ENCODE data around the gene CCNJL.
"Not testable (repeated sequence)": the region's sequence is repeated elsewhere in the genome, so short reads cannot be mapped to it uniquely, and the experiment has no call there.

CCNJL gene

DNA sequence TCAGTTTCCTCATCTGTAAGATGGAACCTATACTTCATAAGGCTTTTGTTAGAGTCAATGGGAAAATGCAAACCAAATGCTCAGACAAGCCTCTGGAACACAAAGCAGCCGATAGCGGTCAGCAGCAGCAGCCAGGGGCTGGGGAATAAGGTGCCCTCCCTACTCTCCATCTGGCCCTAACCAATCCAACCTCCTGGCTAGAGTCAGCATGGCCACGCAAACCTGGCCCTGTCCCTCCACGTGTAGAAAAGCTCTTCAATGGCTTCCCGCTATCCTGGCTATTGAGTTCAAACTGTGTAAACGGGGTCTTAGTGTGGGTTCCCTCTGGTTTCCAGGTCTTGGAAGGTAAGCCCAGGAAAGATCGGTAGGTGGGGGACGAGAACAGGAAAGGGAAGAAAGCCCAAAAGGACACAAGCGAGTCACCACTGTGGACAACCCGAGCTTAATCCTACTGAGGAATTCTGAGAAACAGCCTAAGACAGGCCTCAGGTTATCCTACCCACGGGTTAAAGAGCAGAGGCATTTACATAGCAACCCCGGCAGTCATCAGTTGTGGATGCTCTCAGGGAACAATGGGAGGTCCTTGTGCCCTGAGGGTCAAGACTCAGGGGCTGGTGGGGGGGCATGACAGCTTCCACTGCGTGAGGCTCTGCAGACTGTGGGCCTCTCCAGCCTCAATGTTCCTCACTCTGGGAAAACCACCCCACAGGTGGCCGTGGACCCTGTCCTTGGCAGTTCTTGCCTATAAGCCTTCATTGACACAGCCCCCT lies 52.2 kb downstream of the CCNJL start:
- no peak for DNase-seq

GRCh38 chr5:160259341-160259740 lies 53.0 kb downstream of the CCNJL start:
- no peak for DNase-seq

GRCh38 chr5:160254706-160255105 lies 57.7 kb downstream of the CCNJL start:
- DNase-seq, result no peak

DNA sequence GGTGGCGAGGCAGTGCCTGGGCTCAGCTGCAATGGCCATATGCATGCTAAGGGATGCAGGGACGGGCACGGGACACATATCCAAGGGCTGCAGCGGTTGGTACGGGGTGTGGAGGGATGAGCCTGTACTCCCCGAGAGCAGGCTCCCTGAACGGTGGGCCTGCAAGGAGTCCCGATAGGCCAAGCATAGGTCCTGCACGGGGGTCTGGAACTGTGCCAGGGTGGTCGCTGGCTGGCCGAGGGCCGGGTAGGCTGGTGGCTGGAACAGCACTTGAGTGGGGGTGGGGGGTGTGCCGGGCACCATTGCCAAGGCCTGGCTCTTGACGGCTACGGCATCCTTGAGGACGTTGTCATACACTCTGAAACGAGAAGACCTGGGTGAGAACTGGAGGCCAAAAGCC lies 58.9 kb downstream of the CCNJL start:
- no peak for DNase-seq

- DNase-seq, result no peak
These were observed 59.4 kb downstream of the CCNJL start for GRCh38 chr5:160252916-160253315.

- no peak for DNase-seq
These were observed 60.8 kb downstream of the CCNJL start for GRCh38 chr5:160251406-160252155.

GRCh38 chr5:160250826-160251225 lies 61.5 kb downstream of the CCNJL start:
- DNase-seq, result no peak

DNA sequence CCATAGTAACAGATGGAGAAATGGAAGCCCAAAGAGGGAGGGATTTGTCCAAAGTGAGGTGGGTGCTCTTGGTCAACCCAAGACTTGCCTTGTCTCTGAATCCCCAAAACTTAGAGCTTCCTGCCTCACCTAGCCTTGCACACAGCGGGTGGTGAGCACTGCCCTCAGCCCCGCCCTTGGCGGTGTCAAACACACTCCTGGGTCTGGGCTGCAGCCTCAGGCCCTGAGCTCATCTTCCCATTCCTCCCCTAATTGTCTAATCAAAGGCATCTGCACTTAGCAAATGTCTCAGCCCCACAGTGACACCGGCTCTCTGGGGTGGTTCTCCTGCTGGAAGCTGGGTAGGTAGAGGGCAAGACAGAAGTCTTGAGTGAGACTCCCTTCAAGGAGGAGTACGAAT lies 62.1 kb downstream of the CCNJL start:
- DNase-seq, result no peak

DNA sequence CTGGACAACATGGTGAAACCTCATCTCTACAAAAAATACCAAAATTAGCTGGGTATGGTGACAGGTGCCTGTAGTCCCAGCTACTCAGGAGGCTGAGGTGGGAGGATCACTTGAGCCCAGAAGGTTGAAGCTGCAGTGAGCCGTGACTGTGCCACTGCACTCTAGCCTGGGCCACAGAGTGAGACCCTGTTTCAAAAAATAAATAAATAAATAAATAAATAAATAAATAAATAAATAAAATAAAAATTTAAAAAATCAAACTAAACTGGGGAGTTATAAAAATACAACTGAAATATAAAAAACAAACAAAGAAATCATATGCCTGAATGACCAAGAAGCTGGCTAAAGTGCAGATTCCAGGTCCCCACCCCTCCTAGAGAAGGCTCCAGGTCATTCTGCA lies 62.8 kb downstream of the CCNJL start:
- not testable (repeated sequence) for DNase-seq

GRCh38 chr5:160245506-160246086 lies 66.8 kb downstream of the CCNJL start:
- no peak for DNase-seq

DNA sequence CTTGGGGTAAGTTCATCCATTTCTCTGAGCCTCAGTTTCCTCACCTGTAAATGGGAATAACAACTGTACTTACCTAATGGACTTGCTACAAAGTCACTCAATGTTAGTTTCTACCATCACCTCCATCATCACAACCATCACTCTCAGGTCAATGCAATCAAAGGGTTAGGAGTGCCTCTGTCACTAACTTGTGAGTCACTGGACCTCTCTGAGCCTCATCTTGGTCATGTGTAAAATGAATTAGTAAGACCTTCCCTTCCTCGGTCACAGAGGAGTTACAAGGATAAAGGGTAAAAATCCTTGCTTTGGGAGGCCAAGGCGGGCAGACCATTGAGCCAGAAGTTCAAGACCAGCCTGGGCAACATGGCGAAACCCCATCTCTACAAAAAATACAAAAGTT lies 70.2 kb downstream of the CCNJL start:
- DNase-seq, result no peak

DNA sequence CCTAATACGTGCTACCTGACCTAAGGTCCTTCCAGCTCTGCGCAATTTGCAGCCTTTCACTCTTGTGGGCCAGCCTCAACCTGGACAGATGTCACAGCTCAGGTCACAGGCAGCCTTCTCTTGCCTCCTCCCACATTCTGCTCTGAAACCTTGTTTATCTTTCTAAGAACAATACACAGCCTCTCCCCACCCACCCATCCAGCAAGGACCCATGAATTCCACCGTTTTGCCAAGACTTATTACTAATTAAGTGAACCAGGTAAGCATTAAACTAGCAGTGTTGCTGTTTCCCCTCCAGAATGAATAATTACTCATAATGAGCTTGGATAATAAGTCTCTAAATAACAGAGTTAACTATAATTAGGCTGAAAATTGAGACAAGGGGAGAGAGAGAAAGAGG lies 72.0 kb downstream of the CCNJL start:
- DNase-seq, result no peak

GRCh38 chr5:160237571-160238093 lies 74.7 kb downstream of the CCNJL start:
- DNase-seq, result no peak

- no peak for DNase-seq
These were observed 76.6 kb downstream of the CCNJL start for GRCh38 chr5:160235731-160236130.

DNA sequence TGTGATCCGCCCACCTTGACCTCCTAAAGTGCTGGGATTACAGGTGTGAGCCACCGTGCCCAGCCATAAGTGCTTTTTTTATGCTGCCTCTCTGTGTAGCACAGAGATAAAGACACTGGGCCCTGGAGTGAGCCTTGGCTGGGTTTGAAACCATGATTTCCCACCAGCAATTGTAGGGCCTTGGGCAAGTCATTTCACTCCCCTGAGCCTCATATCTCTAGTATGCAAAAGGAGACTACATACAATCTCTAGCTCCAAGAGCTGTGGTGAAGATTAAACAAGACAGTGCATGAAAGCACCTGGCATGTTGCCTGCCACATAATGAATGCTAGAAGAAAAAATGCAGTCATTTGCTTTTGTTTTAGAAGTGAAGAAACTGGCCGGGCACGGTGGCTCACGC lies 79.1 kb downstream of the CCNJL start:
- no peak for DNase-seq

DNA sequence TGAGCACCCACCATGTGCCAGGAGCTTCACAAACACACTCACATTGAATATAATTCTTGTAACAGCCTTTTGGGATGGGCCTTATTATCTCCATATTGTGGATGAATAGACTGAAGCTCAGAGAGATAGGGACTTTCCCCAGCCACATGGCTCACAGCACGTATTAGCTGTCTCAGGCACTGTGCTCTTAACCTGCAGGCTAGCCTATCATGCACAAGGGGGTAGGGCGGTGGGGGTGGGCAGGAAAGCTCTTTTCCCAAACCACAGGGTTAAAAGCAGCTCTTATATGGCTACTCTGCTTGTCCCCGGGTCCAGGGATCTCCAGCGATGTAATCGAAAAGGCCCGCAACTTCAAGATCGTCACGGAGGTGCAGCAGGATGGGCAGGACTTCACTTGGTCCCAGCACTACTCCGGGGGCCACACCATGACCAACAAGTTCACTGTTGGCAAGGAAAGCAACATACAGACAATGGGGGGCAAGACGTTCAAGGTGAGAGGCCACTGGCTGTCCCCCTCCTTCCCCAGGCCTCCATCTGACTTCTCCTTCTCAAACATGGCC lies 80.5 kb downstream of the CCNJL start:
- DNase-seq, result no peak

- DNase-seq, result peak; percentile 3 to 9
These were observed 81.5 kb downstream of the CCNJL start for GRCh38 chr5:160230686-160231527.

DNA sequence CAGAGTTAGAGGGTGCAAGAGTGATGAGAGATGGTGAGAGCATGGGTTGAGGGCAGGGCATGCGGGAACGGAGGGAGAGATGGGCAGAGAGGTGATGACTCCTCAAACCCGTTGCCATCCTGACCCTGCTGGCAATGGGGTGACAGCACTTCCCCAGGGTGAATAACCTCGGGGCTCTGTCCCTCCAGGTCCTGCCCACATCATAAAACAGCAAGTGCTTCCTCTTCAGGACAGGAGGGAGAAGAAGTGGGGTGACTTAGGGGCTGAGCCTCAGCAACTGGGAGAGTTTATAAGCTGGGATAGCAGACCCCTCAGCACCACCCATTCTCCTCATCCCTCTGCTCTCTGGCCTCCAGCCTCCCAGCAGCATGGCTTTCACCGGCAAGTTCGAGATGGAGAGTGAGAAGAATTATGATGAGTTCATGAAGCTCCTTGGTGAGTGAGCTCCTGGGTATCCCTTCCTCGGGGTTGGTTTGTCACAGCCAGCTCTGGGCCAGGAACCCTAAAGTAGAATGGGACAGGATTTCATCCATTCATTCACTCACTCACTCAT lies 83.1 kb downstream of the CCNJL start, which contains the start of gene FABP6:
FABP6 (plus strand) TSS at position 317 of the 553 bp plus-strand sequence; CDS start at position 369, 52 bp downstream.
- DNase-seq, result no peak

DNA sequence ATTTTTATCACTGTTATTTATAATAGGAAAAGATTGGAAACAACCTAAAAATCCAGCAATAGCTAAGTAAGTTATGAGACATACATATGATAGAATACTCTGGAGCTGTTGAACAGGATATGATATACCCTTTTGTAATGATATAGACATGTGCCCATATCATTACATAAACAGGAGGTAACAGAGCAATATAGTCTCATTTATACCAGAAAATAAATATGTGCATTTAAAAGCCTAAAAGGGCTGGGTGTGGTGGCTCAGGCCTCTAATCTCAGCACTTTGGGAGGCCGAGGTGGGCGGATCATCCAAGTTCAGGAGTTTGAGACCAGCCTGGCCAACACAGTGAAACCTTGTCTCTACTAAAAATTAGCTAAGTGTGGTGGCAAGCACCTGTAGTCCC lies 85.4 kb downstream of the CCNJL start:
- no peak for DNase-seq

DNA sequence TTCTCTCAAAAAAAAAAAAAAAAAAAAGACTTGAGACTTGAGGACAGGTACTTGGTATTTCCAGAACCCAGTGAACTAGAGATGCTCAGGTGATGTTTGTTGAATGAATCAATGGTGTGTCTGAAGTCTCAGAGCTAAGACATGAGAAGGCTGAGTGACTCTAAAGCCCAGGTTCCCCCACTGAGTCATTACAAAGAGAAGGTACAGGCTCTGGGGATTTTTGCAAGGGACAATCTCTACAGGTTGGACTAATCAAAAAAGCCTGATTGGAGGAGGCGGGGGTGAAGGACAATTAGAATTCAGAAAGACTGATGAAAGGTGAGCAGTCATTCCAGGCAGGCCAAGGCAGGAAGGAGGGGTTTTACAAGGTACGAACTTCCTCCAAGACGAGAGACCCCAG lies 91.3 kb downstream of the CCNJL start:
- DNase-seq, result no peak

DNA sequence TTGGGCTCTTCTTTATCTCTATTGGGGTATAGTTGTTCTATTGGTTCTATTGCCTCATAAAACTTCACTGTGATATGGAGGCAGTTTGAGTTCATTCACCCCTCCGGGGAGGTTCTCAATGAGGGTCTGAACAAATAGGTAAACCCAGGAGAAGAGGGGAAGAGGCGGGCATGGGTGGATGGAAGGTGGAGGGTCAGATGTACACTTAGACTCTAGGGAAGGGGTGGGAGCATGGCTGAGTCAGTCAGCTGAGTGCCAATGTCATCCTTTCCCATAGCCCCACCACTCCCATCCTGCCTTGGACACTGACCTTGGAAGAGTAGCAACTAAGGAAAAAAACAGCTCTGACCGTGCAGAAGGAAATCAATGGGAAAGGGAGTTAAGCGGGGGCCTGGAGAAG lies 93.0 kb downstream of the CCNJL start:
- no peak for DNase-seq

- no peak for DNase-seq
These were observed 98.8 kb downstream of the CCNJL start for GRCh38 chr5:160213537-160213936.

Data from CD4-positive, alpha-beta T cell treated with Interferon alpha-2 for 1 hour (primary cell).